ENCODE data around the gene IRX4.
"Not testable (repeated sequence)": the region's sequence is repeated elsewhere in the genome, so short reads cannot be mapped to it uniquely, and the experiment has no call there.

The IRX4 gene

GRCh38 chr5:1856596-1857255 lies 26.0 kb downstream of the IRX4 start:
- no peak for DNase-seq

- DNase-seq = no peak
These were observed 27.1 kb downstream of the IRX4 start for GRCh38 chr5:1855596-1855995.

GRCh38 chr5:1855075-1855474 lies 27.6 kb downstream of the IRX4 start:
- DNase-seq = no peak

GRCh38 chr5:1853531-1853930 lies 29.2 kb downstream of the IRX4 start:
- DNase-seq = no peak

GRCh38 chr5:1852324-1852947 lies 30.3 kb downstream of the IRX4 start:
- no peak for DNase-seq

- no peak for DNase-seq
These were observed 31.3 kb downstream of the IRX4 start for GRCh38 chr5:1851290-1851934.

GRCh38 chr5:1850324-1851154 lies 32.2 kb downstream of the IRX4 start:
- DNase-seq = no peak

- DNase-seq = no peak
These were observed 35.1 kb downstream of the IRX4 start for GRCh38 chr5:1847611-1848010.

- DNase-seq = no peak
These were observed 35.7 kb downstream of the IRX4 start for GRCh38 chr5:1847056-1847455.

GRCh38 chr5:1846583-1846982 lies 36.1 kb downstream of the IRX4 start:
- DNase-seq = no peak

GRCh38 chr5:1845696-1846095 lies 37.0 kb downstream of the IRX4 start:
- DNase-seq = no peak

GRCh38 chr5:1844708-1845436 lies 37.9 kb downstream of the IRX4 start:
- no peak for DNase-seq

- not testable (repeated sequence) for DNase-seq
These were observed 39.0 kb downstream of the IRX4 start for GRCh38 chr5:1843761-1844160.

GRCh38 chr5:1842004-1842819 lies 40.5 kb downstream of the IRX4 start:
- DNase-seq = no peak

- DNase-seq = no peak
These were observed 41.8 kb downstream of the IRX4 start for GRCh38 chr5:1840741-1841521.

GRCh38 chr5:1840071-1840547 lies 42.6 kb downstream of the IRX4 start:
- DNase-seq = no peak

GRCh38 chr5:1838013-1838412 lies 44.7 kb downstream of the IRX4 start:
- DNase-seq = no peak

- no peak for DNase-seq
These were observed 45.5 kb downstream of the IRX4 start for GRCh38 chr5:1836891-1837880.

GRCh38 chr5:1836176-1836890 lies 46.4 kb downstream of the IRX4 start:
- DNase-seq = no peak
